Subcutaneous adipose tissue (tissue), 4 donors: ENCODE data around the gene ANKDD1A. TPM values are rescaled to one million over a fixed set of nuclear protein-coding genes. Genes with fewer than 3 reads are reported as not detected.

ENCODE experiments used
- total RNA-seq, 4 donors: library from RNA; depleted of rRNA; stranded (reverse); fragments of >200 nt; gene quantifications; one replicate each; pipeline ENCODE4 v1.1.0, GENCODE V29; 2016
- TF ChIP-seq, protein P1 (sequence below): fragments of 450-650 bp; IDR thresholded peaks from one replicate; pipeline ENCODE4 v1.5.1; 2016; ENCODE audit warnings: low read depth, mild to moderate bottlenecking, control low read depth, antibody characterized with exemption, moderate library complexity

ANKDD1A gene
- total RNA-seq, 4 donors from 2014 or later = 13.8 to 27.3 (median 15.2) TPM

DNA sequence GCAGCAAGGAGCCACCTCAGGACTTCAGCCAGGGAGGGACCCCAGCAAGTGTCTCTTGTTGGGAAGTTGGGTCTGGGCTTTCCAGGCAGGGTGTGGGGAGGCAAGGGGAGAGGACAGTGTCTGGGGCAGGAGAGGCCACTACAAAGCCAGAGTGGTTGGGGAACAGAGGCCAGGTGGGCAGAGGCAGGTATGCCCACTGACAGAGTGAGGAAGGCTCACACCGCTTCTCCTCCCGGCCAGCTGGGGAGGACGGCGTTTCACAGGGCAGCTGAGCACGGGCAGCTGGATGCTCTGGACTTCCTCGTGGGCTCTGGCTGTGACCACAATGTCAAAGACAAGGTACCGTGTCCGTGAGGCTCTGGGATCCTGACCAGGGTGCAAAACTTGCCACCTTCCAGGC is 15.0 kb downstream of the ANKDD1A start:
- TF ChIP-seq, protein P1, sequence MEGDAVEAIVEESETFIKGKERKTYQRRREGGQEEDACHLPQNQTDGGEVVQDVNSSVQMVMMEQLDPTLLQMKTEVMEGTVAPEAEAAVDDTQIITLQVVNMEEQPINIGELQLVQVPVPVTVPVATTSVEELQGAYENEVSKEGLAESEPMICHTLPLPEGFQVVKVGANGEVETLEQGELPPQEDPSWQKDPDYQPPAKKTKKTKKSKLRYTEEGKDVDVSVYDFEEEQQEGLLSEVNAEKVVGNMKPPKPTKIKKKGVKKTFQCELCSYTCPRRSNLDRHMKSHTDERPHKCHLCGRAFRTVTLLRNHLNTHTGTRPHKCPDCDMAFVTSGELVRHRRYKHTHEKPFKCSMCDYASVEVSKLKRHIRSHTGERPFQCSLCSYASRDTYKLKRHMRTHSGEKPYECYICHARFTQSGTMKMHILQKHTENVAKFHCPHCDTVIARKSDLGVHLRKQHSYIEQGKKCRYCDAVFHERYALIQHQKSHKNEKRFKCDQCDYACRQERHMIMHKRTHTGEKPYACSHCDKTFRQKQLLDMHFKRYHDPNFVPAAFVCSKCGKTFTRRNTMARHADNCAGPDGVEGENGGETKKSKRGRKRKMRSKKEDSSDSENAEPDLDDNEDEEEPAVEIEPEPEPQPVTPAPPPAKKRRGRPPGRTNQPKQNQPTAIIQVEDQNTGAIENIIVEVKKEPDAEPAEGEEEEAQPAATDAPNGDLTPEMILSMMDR = no peak

DNA sequence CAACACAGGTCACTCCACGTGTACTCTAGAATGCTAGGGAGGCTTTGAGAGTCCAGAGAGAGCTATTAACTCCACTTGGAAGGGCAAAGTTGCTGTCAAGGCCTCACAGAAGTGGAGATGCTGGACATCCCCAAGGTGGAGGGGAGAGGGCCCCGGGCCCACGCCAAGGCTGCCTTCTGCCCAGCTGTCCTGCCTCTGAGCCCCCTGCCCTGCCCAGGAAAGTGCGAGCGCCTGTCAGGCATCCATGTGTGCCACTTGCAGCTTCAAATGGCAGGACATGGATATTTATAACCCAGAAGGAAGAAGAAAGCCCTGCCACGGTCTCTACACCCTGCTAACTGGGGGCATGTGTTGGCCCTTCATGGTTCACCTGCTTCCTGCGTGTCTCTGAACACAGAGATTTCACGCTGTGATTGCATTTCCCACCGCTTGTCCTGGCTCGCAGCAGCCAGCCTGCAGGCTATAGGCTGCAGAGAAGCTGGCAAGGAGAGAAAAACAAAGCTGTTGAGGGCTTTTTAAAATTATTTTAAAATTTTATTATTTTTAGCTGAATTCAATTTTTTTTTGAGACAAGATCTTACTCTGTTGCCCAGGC is 17.0 kb downstream of the ANKDD1A start:
- TF ChIP-seq, protein P1 = no peak

DNA sequence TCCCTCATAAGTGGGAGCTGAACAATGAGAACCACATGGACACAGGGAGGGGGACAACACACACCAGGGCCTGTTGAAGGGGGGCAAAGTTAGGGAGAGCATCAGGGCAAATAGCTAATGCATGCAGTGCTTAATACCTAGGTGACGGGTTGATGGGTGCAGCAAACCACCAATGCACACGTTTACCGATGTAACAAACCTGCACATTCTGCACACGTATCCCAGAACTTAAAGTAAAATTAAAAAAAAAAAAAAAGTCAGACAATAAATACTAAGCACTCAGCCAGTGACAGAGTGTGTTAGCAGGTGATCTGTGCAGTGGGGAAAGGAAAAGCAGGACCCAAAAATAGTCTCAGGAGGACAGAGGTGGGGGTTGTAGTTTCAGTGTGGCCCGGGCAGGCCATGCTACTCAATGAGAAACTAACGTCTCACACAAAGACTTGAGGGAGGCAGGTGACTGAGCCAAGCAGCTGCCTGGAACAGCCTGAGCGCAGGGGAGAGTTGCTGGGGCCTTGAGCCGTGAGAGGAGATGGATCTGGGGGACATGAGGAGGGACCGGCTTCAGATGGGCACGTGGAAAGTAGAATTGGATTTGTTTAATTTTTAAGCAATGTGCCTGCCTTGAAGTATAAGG is 18.4 kb downstream of the ANKDD1A start:
- TF ChIP-seq, protein P1 = no peak

DNA sequence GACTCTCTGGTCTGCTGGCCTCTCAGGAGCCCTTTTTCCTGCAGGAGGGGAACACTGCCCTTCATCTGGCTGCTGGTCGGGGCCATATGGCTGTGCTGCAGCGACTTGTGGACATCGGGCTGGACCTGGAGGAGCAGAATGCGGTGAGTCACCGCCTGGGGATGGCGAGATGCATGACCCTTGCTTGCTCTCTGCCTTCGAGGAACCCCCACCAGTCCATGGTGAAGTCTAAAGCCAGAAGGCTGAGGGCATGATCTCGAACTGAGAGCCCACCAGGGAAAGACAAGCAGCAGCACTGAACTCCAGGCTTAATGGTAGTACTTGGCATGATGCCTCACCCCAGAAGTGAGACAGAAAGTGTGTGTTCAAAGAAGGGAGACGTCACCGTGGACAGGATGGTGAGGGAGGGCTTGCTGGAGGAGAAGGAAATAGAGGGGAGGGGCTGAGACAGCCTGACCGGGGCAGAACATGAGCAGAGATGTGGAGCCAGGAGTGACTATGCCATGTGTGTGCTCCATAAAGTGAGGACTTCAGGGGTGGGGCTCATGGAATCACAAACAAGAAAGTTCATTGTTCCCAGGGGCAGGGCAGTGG is 19.2 kb downstream of the ANKDD1A start:
- TF ChIP-seq, protein P1 = no peak

DNA sequence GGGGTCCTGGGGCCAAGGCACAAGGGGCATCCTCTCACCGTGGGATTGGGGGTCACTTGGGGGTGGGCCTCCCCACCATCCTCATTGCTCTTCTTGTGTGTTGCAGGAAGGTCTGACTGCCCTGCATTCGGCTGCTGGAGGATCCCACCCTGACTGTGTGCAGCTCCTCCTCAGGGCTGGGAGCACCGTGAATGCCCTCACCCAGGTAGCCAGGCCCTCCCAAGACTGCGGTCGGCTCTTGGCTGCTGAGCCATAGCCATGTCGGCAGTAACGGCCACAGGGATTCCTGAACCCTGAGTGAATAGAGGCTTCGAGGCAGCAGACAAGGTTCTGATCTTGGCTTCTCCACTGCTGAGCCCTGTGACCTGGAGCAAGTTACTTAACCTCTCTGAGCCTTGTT is 19.7 kb downstream of the ANKDD1A start:
- TF ChIP-seq, protein P1 = no peak

DNA sequence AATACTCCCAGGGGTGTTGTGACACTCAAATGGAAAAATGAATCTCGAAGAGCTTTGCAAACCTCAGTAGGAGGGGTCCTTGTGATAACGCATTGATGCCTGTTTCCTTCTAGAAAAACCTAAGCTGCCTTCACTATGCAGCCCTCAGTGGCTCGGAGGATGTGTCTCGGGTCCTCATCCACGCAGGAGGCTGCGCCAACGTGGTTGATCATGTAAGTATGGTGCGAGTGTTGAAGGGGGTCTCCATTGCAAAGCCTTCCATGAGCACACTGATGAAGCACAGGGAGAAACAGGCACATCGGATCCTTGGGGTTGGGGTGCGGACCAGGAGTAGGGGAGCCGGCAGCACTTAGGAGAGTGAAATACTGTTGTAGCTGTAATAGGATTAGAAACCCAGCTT is 22.3 kb downstream of the ANKDD1A start:
- TF ChIP-seq, protein P1 = no peak

DNA sequence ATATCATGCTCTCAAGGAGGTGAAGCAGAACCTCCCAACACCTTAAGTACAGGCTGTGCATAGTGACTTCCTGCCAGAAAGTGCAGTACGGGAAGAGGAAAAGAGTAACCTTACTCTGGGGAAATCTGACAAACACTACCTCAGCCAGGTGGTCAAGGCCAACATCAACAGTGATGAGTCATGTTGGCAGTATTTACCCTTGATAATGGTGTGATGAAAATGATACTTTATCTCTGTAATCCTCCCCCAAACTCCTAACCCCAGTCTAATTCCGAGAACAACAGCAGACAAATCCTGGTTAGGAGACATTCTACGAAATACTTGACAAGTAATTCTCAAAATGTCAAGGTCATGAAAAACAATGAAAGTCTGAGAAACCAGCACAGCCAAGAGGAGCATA is 26.5 kb downstream of the ANKDD1A start:
- TF ChIP-seq, protein P1 = no peak
